HEK293 (cell line): ENCODE measurements around the gene MCFD2.

Experiments
- PRDM1 ChIP-seq: fragments of 450-650 bp; formaldehyde crosslinking; IDR thresholded peaks from 2 replicates; pipeline ENCODE4; 2016; ENCODE audit warnings: missing biosample characterization, missing genetic modification characterization
- SP2 ChIP-seq: fragments of 450-650 bp; formaldehyde crosslinking; IDR thresholded peaks from 2 replicates; pipeline ENCODE4 v1.5.1; 2016; ENCODE audit warnings: missing biosample characterization, missing genetic modification characterization
- YY1 ChIP-seq: fragments of 450-650 bp; formaldehyde crosslinking; IDR thresholded peaks from 2 replicates; pipeline ENCODE4 v1.5.1; 2018; ENCODE audit warnings: missing biosample characterization, missing genetic modification characterization
- ZBTB1 ChIP-seq: fragments of 450-650 bp; formaldehyde crosslinking; IDR thresholded peaks from 2 replicates; pipeline ENCODE4 v1.5.1; 2016; ENCODE audit warnings: missing biosample characterization, missing genetic modification characterization
- ZBTB7A ChIP-seq: fragments of 450-650 bp; formaldehyde crosslinking; IDR thresholded peaks from 2 replicates; pipeline ENCODE4 v1.5.1; 2016; ENCODE audit warnings: low read depth, missing biosample characterization, missing genetic modification characterization
- ZNF23 ChIP-seq: fragments of 450-650 bp; formaldehyde crosslinking; IDR thresholded peaks from 2 replicates; pipeline ENCODE4 v1.5.1; 2016; ENCODE audit warnings: missing biosample characterization, missing genetic modification characterization, borderline replicate concordance
- ZNF24 ChIP-seq: fragments of 450-650 bp; formaldehyde crosslinking; IDR thresholded peaks from 2 replicates; pipeline ENCODE4 v1.5.1; 2016; ENCODE audit warnings: missing biosample characterization, missing genetic modification characterization
- ZNF248 ChIP-seq: fragments of 450-650 bp; formaldehyde crosslinking; IDR thresholded peaks from 2 replicates; pipeline ENCODE4 v1.5.1; 2017; ENCODE audit warnings: missing biosample characterization, missing genetic modification characterization
- TF ChIP-seq, protein P1 (sequence below): fragments of 450-650 bp; formaldehyde crosslinking; IDR thresholded peaks from 2 replicates; pipeline ENCODE4 v1.5.1; 2016; ENCODE audit warnings: missing biosample characterization, missing genetic modification characterization
- TF ChIP-seq, protein P2 (sequence below): fragments of 450-650 bp; formaldehyde crosslinking; IDR thresholded peaks from 2 replicates; pipeline ENCODE4 v1.5.1; 2016; ENCODE audit warnings: missing biosample characterization, missing genetic modification characterization
- TF ChIP-seq, protein P3 (sequence below): fragments of 450-650 bp; formaldehyde crosslinking; IDR thresholded peaks from 2 replicates; pipeline ENCODE4 v1.5.1; 2016; ENCODE audit warnings: missing biosample characterization, missing genetic modification characterization
- TF ChIP-seq, protein P4 (sequence below): fragments of 450-650 bp; formaldehyde crosslinking; IDR thresholded peaks from 2 replicates; pipeline ENCODE4 v1.5.1; 2017; ENCODE audit warnings: missing biosample characterization, missing genetic modification characterization
- TF ChIP-seq, protein P5 (sequence below): fragments of 450-650 bp; formaldehyde crosslinking; IDR thresholded peaks from 2 replicates; pipeline ENCODE4 v1.5.1; 2016; ENCODE audit warnings: missing biosample characterization, missing genetic modification characterization

DNA sequence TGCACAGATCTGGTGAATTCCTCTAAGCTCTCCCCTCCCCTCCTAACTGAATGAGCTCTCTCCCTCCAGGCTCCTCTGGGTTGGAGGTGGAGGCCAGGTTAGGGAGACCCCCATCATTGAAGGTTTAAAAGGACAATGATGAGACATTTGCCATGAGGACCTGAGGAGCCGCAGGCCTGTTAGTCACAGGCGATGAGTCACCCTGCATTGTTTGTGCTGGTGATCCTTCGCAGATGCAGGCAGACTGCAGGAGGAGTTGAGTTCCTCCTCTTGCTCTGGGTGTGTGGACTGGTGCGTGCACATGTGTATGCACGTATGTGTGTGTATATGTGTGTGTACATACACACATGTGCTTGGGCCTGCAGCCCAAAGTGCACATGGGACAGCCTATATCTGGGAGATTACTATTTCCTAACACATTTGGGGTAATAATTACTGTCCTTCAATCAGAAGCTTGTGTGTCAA is 42.0 kb downstream of the MCFD2 start:
- TF ChIP-seq ZNF23 (tag by site-specific recombination): no peak
- no peak for TF ChIP-seq ZBTB1
- TF ChIP-seq, protein P1, sequence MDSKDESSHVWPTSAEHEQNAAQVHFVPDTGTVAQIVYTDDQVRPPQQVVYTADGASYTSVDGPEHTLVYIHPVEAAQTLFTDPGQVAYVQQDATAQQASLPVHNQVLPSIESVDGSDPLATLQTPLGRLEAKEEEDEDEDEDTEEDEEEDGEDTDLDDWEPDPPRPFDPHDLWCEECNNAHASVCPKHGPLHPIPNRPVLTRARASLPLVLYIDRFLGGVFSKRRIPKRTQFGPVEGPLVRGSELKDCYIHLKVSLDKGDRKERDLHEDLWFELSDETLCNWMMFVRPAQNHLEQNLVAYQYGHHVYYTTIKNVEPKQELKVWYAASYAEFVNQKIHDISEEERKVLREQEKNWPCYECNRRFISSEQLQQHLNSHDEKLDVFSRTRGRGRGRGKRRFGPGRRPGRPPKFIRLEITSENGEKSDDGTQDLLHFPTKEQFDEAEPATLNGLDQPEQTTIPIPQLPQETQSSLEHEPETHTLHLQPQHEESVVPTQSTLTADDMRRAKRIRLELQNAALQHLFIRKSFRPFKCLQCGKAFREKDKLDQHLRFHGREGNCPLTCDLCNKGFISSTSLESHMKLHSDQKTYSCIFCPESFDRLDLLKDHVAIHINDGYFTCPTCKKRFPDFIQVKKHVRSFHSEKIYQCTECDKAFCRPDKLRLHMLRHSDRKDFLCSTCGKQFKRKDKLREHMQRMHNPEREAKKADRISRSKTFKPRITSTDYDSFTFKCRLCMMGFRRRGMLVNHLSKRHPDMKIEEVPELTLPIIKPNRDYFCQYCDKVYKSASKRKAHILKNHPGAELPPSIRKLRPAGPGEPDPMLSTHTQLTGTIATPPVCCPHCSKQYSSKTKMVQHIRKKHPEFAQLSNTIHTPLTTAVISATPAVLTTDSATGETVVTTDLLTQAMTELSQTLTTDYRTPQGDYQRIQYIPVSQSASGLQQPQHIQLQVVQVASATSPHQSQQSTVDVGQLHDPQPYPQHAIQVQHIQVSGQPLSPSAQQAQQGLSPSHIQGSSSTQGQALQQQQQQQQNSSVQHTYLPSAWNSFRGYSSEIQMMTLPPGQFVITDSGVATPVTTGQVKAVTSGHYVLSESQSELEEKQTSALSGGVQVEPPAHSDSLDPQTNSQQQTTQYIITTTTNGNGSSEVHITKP: no peak
- TF ChIP-seq, protein P2, sequence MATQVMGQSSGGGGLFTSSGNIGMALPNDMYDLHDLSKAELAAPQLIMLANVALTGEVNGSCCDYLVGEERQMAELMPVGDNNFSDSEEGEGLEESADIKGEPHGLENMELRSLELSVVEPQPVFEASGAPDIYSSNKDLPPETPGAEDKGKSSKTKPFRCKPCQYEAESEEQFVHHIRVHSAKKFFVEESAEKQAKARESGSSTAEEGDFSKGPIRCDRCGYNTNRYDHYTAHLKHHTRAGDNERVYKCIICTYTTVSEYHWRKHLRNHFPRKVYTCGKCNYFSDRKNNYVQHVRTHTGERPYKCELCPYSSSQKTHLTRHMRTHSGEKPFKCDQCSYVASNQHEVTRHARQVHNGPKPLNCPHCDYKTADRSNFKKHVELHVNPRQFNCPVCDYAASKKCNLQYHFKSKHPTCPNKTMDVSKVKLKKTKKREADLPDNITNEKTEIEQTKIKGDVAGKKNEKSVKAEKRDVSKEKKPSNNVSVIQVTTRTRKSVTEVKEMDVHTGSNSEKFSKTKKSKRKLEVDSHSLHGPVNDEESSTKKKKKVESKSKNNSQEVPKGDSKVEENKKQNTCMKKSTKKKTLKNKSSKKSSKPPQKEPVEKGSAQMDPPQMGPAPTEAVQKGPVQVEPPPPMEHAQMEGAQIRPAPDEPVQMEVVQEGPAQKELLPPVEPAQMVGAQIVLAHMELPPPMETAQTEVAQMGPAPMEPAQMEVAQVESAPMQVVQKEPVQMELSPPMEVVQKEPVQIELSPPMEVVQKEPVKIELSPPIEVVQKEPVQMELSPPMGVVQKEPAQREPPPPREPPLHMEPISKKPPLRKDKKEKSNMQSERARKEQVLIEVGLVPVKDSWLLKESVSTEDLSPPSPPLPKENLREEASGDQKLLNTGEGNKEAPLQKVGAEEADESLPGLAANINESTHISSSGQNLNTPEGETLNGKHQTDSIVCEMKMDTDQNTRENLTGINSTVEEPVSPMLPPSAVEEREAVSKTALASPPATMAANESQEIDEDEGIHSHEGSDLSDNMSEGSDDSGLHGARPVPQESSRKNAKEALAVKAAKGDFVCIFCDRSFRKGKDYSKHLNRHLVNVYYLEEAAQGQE (tag by site-specific recombination): no peak
- TF ChIP-seq, protein P3, sequence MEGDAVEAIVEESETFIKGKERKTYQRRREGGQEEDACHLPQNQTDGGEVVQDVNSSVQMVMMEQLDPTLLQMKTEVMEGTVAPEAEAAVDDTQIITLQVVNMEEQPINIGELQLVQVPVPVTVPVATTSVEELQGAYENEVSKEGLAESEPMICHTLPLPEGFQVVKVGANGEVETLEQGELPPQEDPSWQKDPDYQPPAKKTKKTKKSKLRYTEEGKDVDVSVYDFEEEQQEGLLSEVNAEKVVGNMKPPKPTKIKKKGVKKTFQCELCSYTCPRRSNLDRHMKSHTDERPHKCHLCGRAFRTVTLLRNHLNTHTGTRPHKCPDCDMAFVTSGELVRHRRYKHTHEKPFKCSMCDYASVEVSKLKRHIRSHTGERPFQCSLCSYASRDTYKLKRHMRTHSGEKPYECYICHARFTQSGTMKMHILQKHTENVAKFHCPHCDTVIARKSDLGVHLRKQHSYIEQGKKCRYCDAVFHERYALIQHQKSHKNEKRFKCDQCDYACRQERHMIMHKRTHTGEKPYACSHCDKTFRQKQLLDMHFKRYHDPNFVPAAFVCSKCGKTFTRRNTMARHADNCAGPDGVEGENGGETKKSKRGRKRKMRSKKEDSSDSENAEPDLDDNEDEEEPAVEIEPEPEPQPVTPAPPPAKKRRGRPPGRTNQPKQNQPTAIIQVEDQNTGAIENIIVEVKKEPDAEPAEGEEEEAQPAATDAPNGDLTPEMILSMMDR (tag by site-specific recombination): no peak
- TF ChIP-seq, protein P4, sequence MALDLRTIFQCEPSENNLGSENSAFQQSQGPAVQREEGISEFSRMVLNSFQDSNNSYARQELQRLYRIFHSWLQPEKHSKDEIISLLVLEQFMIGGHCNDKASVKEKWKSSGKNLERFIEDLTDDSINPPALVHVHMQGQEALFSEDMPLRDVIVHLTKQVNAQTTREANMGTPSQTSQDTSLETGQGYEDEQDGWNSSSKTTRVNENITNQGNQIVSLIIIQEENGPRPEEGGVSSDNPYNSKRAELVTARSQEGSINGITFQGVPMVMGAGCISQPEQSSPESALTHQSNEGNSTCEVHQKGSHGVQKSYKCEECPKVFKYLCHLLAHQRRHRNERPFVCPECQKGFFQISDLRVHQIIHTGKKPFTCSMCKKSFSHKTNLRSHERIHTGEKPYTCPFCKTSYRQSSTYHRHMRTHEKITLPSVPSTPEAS: peak; percentile 43; the same call in 1 of the 2 replicates
- TF ChIP-seq YY1 (tag by site-specific recombination): no peak
- TF ChIP-seq, protein P5, sequence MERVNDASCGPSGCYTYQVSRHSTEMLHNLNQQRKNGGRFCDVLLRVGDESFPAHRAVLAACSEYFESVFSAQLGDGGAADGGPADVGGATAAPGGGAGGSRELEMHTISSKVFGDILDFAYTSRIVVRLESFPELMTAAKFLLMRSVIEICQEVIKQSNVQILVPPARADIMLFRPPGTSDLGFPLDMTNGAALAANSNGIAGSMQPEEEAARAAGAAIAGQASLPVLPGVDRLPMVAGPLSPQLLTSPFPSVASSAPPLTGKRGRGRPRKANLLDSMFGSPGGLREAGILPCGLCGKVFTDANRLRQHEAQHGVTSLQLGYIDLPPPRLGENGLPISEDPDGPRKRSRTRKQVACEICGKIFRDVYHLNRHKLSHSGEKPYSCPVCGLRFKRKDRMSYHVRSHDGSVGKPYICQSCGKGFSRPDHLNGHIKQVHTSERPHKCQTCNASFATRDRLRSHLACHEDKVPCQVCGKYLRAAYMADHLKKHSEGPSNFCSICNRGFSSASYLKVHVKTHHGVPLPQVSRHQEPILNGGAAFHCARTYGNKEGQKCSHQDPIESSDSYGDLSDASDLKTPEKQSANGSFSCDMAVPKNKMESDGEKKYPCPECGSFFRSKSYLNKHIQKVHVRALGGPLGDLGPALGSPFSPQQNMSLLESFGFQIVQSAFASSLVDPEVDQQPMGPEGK (tag by site-specific recombination): no peak
- no peak for TF ChIP-seq ZBTB7A (tag by site-specific recombination)
- TF ChIP-seq PRDM1: no peak
- no peak for TF ChIP-seq SP2 (tag by site-specific recombination)
- TF ChIP-seq ZNF248: no peak
- no peak for TF ChIP-seq ZNF24 (tag by site-specific recombination)
